Measurements from ENCODE around the gene FKBP9. TPM values are rescaled to one million over a fixed set of nuclear protein-coding genes. Genes with fewer than 3 reads are reported as not detected.

Gene FKBP9
- total RNA-seq, 5 donors from 2014 or later (not counting 1 experiment from before 2014, with no cell fraction given) = 1.1 to 1.9 (median 1.6) TPM; not detected in 2

- ChIA-PET CTCF (interaction anchor here in 1 of 2 donors (0.6 kb wide), 1 partner anchor 26 kb away, joined by 4 read pairs; no protein-coding TSS in a partner anchor), POLR2A (no interaction called here)
- ATAC-seq (replicated peaks in 1 of 4) (no peak), DNase-seq (no peak)
- H3K27me3 ChIP-seq (replicated peaks in 1 of 2; ENCODE audit: control insufficient read depth in 2 of 2, extremely low read depth in 1 of 2, insufficient read depth in 2 of 2, low read length in 1 of 2) = no peaks in the 10 kb centered on the region
- H3K27ac ChIP-seq (ENCODE audit: low read length) = no peak overlapping the region
- Mint-ChIP-seq H3K27me3 (no peaks in the 10 kb centered on the region), H3K9me3 (no peaks in the 10 kb centered on the region), H3K27ac (no peak overlapping the region), H3K4me1 (peaks cover 0 to 12% (median 1%) of the 10 kb centered on the region in 3 donors), H3K4me3 (no peak overlapping the region), H3K36me3 (peaks cover 19% of the 10 kb centered on the region)
- H3K36me3 ChIP-seq (ENCODE audit: control insufficient read depth in 2 of 2, extremely low read depth in 1 of 2, insufficient read depth in 1 of 2, low read length in 1 of 2) = no peaks in the 10 kb centered on the region
- H3K9me3 ChIP-seq = no peaks in the 10 kb centered on the region
- WGBS (ENCODE audit: insufficient coverage) = 50% methylated on average over 1 of the region's 2 CpGs
- H3K4me1 ChIP-seq (ENCODE audit: control insufficient read depth in 1 of 2, extremely low read depth in 1 of 2, insufficient read depth in 2 of 2, low read length in 2 of 2) = no peaks in the 10 kb centered on the region
- H3K4me3 ChIP-seq (ENCODE audit: control insufficient read depth in 1 of 2, extremely low read depth in 1 of 2, low read length in 1 of 2) = no peak overlapping the region
These were observed 35.3 kb upstream of the FKBP9 start for GRCh38 chr7:32921896-32922295.

- Histone ChIP-seq H3K9me3 (no peaks in the 10 kb centered on the region), H3K27me3 (replicated peaks in 1 of 2; ENCODE audit: control insufficient read depth in 2 of 2, extremely low read depth in 1 of 2, insufficient read depth in 2 of 2, low read length in 1 of 2) (no peaks in the 10 kb centered on the region), H3K36me3 (ENCODE audit: control insufficient read depth in 2 of 2, extremely low read depth in 1 of 2, insufficient read depth in 1 of 2, low read length in 1 of 2) (no peaks in the 10 kb centered on the region), H3K4me3 (ENCODE audit: control insufficient read depth in 1 of 2, extremely low read depth in 1 of 2, low read length in 1 of 2) (no peak overlapping the region), H3K27ac (ENCODE audit: low read length) (no peak overlapping the region), H3K4me1 (ENCODE audit: control insufficient read depth in 1 of 2, extremely low read depth in 1 of 2, insufficient read depth in 2 of 2, low read length in 2 of 2) (no peaks in the 10 kb centered on the region)
- no peak overlapping the region for H3K4me3 Mint-ChIP-seq
- WGBS (ENCODE audit: insufficient coverage) = no CpG with 5 or more reads among the region's 2 CpGs
- H3K27ac Mint-ChIP-seq = no peak overlapping the region
- H3K4me1 Mint-ChIP-seq = no peaks in the 10 kb centered on the region
- no peaks in the 10 kb centered on the region for H3K27me3 Mint-ChIP-seq
- CTCF ChIA-PET = no interaction called here
- DNase-seq (no peak), ATAC-seq (replicated peaks in 1 of 4) (no peak)
- peaks cover 24% of the 10 kb centered on the region for H3K36me3 Mint-ChIP-seq
- POLR2A ChIA-PET = no interaction called here
- H3K9me3 Mint-ChIP-seq = no peaks in the 10 kb centered on the region
These were observed 28.4 kb upstream of the FKBP9 start for GRCh38 chr7:32928785-32929298.

GRCh38 chr7:32929430-32930143 lies 27.7 kb upstream of the FKBP9 start:
- Histone ChIP-seq H3K27ac (ENCODE audit: low read length) (no peak overlapping the region), H3K36me3 (ENCODE audit: control insufficient read depth in 2 of 2, extremely low read depth in 1 of 2, insufficient read depth in 1 of 2, low read length in 1 of 2) (no peaks in the 10 kb centered on the region), H3K4me3 (ENCODE audit: control insufficient read depth in 1 of 2, extremely low read depth in 1 of 2, low read length in 1 of 2) (no peak overlapping the region), H3K4me1 (ENCODE audit: control insufficient read depth in 1 of 2, extremely low read depth in 1 of 2, insufficient read depth in 2 of 2, low read length in 2 of 2) (no peaks in the 10 kb centered on the region), H3K9me3 (no peaks in the 10 kb centered on the region), H3K27me3 (replicated peaks in 1 of 2; ENCODE audit: control insufficient read depth in 2 of 2, extremely low read depth in 1 of 2, insufficient read depth in 2 of 2, low read length in 1 of 2) (no peaks in the 10 kb centered on the region)
- Mint-ChIP-seq H3K4me3 (no peak overlapping the region), H3K9me3 (no peaks in the 10 kb centered on the region), H3K4me1 (no peaks in the 10 kb centered on the region), H3K36me3 (peaks cover 23% of the 10 kb centered on the region), H3K27me3 (no peaks in the 10 kb centered on the region), H3K27ac (no peak overlapping the region)
- ATAC-seq (replicated peaks in 1 of 4) (no peak), DNase-seq (no peak)
- WGBS (ENCODE audit: insufficient coverage) = 90% methylated on average over 11 of the region's 13 CpGs
- ChIA-PET POLR2A (no interaction called here), CTCF (no interaction called here)

- no peaks in the 10 kb centered on the region for H3K9me3 ChIP-seq
- no peak for DNase-seq
- no peaks in the 10 kb centered on the region for H3K27me3 ChIP-seq (replicated peaks in 1 of 2; ENCODE audit: control insufficient read depth in 2 of 2, extremely low read depth in 1 of 2, insufficient read depth in 2 of 2, low read length in 1 of 2)
- no peaks in the 10 kb centered on the region for H3K27me3 Mint-ChIP-seq
- CTCF ChIA-PET = no interaction called here
- H3K4me3 Mint-ChIP-seq = no peak overlapping the region
- no peak overlapping the region for H3K27ac Mint-ChIP-seq
- no peaks in the 10 kb centered on the region for H3K36me3 ChIP-seq (ENCODE audit: control insufficient read depth in 2 of 2, extremely low read depth in 1 of 2, insufficient read depth in 1 of 2, low read length in 1 of 2)
- POLR2A ChIA-PET = interaction anchor here in 1 of 2 donors (0.6 kb wide), 1 partner anchor 42 kb away, joined by 4 read pairs; no protein-coding TSS in a partner anchor
- no peaks in the 10 kb centered on the region for H3K9me3 Mint-ChIP-seq
- H3K36me3 Mint-ChIP-seq = peaks cover 23% of the 10 kb centered on the region
- no peaks in the 10 kb centered on the region for H3K4me1 Mint-ChIP-seq
- WGBS (ENCODE audit: insufficient coverage) = 98% methylated on average over 7 of the region's 7 CpGs
- H3K27ac ChIP-seq (ENCODE audit: low read length) = no peak overlapping the region
- ATAC-seq (replicated peaks in 1 of 4) = no peak
- H3K4me3 ChIP-seq (ENCODE audit: control insufficient read depth in 1 of 2, extremely low read depth in 1 of 2, low read length in 1 of 2) = no peak overlapping the region
- no peaks in the 10 kb centered on the region for H3K4me1 ChIP-seq (ENCODE audit: control insufficient read depth in 1 of 2, extremely low read depth in 1 of 2, insufficient read depth in 2 of 2, low read length in 2 of 2)
These were observed 26.9 kb upstream of the FKBP9 start for GRCh38 chr7:32930378-32930777.

- Mint-ChIP-seq H3K4me3 (no peak overlapping the region), H3K27ac (no peak overlapping the region), H3K27me3 (no peaks in the 10 kb centered on the region), H3K9me3 (no peaks in the 10 kb centered on the region), H3K36me3 (peaks cover 10% of the 10 kb centered on the region), H3K4me1 (peaks cover 0 to 6% (median 6%) of the 10 kb centered on the region in 3 donors)
- Histone ChIP-seq H3K36me3 (ENCODE audit: control insufficient read depth in 2 of 2, extremely low read depth in 1 of 2, insufficient read depth in 1 of 2, low read length in 1 of 2) (no peaks in the 10 kb centered on the region), H3K4me3 (ENCODE audit: control insufficient read depth in 1 of 2, extremely low read depth in 1 of 2, low read length in 1 of 2) (no peak overlapping the region), H3K27me3 (replicated peaks in 1 of 2; ENCODE audit: control insufficient read depth in 2 of 2, extremely low read depth in 1 of 2, insufficient read depth in 2 of 2, low read length in 1 of 2) (no peaks in the 10 kb centered on the region), H3K4me1 (ENCODE audit: control insufficient read depth in 1 of 2, extremely low read depth in 1 of 2, insufficient read depth in 2 of 2, low read length in 2 of 2) (no peaks in the 10 kb centered on the region), H3K9me3 (no peaks in the 10 kb centered on the region), H3K27ac (ENCODE audit: low read length) (no peak overlapping the region)
- ATAC-seq (replicated peaks in 1 of 4) = no peak
- WGBS (ENCODE audit: insufficient coverage) = no CpG with 5 or more reads among the region's 1 CpG
- POLR2A ChIA-PET = no interaction called here
- DNase-seq = no peak
- CTCF ChIA-PET = no interaction called here
These were observed 21.7 kb upstream of the FKBP9 start for GRCh38 chr7:32935558-32935957.

GRCh38 chr7:32936689-32937088 lies 20.6 kb upstream of the FKBP9 start:
- ATAC-seq (replicated peaks in 1 of 4) (no peak), DNase-seq (no peak)
- WGBS (ENCODE audit: insufficient coverage) = 100% methylated on average over 2 of the region's 3 CpGs
- no peak overlapping the region for H3K4me3 ChIP-seq (ENCODE audit: control insufficient read depth in 1 of 2, extremely low read depth in 1 of 2, low read length in 1 of 2)
- Mint-ChIP-seq H3K4me3 (no peak overlapping the region), H3K9me3 (no peaks in the 10 kb centered on the region), H3K27ac (no peak overlapping the region), H3K36me3 (peaks cover 4% of the 10 kb centered on the region), H3K4me1 (peaks cover 3 to 10% (median 8%) of the 10 kb centered on the region in 3 donors), H3K27me3 (no peaks in the 10 kb centered on the region)
- H3K27ac ChIP-seq (ENCODE audit: low read length) = no peak overlapping the region
- peaks cover 0 to 2% of the 10 kb centered on the region in 2 experiments for H3K4me1 ChIP-seq (ENCODE audit: control insufficient read depth in 1 of 2, extremely low read depth in 1 of 2, insufficient read depth in 2 of 2, low read length in 2 of 2)
- no peaks in the 10 kb centered on the region for H3K36me3 ChIP-seq (ENCODE audit: control insufficient read depth in 2 of 2, extremely low read depth in 1 of 2, insufficient read depth in 1 of 2, low read length in 1 of 2)
- ChIA-PET CTCF (interaction anchor here in 1 of 2 donors (1.7 kb wide), 1 partner anchor 90 kb away, joined by 5 read pairs; no protein-coding TSS in a partner anchor), POLR2A (no interaction called here)
- no peaks in the 10 kb centered on the region for H3K9me3 ChIP-seq
- H3K27me3 ChIP-seq (replicated peaks in 1 of 2; ENCODE audit: control insufficient read depth in 2 of 2, extremely low read depth in 1 of 2, insufficient read depth in 2 of 2, low read length in 1 of 2) = no peaks in the 10 kb centered on the region

All from T-cell (primary cell).